SK-N-MC (cell line): ENCODE results near the gene NFKB1.

Experiments used
- DNase-seq: peaks from one replicate; pipeline ENCODE4 v3.0.0-alpha.2; 2011; ENCODE audit warnings: low read depth, low spot score
- H3K27ac ChIP-seq: fragments of 200-600 bp; sonication (generic); 2 replicates; pipeline ENCODE4 v1.5.1; 2016; ENCODE audit warnings: mixed run types
- H3K36me3 ChIP-seq: fragments of 200-600 bp; sonication (generic); 2 replicates; pipeline ENCODE4 v1.6.1; 2017; ENCODE audit warnings: antibody characterized with exemption, low read length, mixed read lengths; ENCODE audit not compliant: insufficient read depth
- H3K4me3 ChIP-seq: fragments of 200-600 bp; sonication (generic); 2 replicates; pipeline ENCODE4 v1.5.1; 2016
- H3K9ac ChIP-seq: fragments of 200-600 bp; sonication (generic); 2 replicates; pipeline ENCODE4 v1.8.0; 2017; ENCODE audit warnings: mixed run types, mixed read lengths; ENCODE audit not compliant: insufficient read length
- H3K9me3 ChIP-seq: fragments of 200-600 bp; sonication (generic); 2 replicates; pipeline ENCODE4 v1.6.1; 2017; ENCODE audit warnings: low read depth, mild to moderate bottlenecking, antibody characterized with exemption, low read length, moderate library complexity, mixed read lengths
- EZH2 ChIP-seq: fragments of 200-600 bp; sonication (generic); IDR thresholded peaks from one replicate; pipeline ENCODE4 v1.6.1; 2017; ENCODE audit warnings: antibody characterized with exemption
- FOXP2 ChIP-seq: optimal IDR thresholded peaks from 2 replicates; pipeline ENCODE3; 2011; ENCODE audit warnings: mild to moderate bottlenecking, moderate library complexity; ENCODE audit not compliant: insufficient read depth; ENCODE audit errors: extremely low read length, control extremely low read depth
- POLR2AphosphoS5 ChIP-seq: IDR thresholded peaks from 2 replicates; pipeline ENCODE4 v1.6.1; 2012; ENCODE audit warnings: mild to moderate bottlenecking, low read depth, low read length, borderline replicate concordance

The NFKB1 gene

GRCh38 chr4:102639598-102639997, 138.4 kb downstream of the NFKB1 start:
- H3K9me3 ChIP-seq, result no peaks in the 10 kb centered on the region
- no peaks in the 10 kb centered on the region for H3K36me3 ChIP-seq
- H3K27ac ChIP-seq, result no peak overlapping the region
- no peak overlapping the region for H3K4me3 ChIP-seq
- DNase-seq, result no peak
- TF ChIP-seq POLR2AphosphoS5 (no peak), EZH2 (no peak), FOXP2 (no peak)
- H3K9ac ChIP-seq, result no peak overlapping the region

- H3K36me3 ChIP-seq, result no peaks in the 10 kb centered on the region
- DNase-seq, result no peak
- H3K27ac ChIP-seq, result no peak overlapping the region
- H3K4me3 ChIP-seq, result no peak overlapping the region
- H3K9ac ChIP-seq, result no peak overlapping the region
- TF ChIP-seq EZH2 (no peak), FOXP2 (no peak), POLR2AphosphoS5 (no peak)
- no peaks in the 10 kb centered on the region; the same call in 1 of the 2 replicates for H3K9me3 ChIP-seq
Observed at GRCh38 chr4:102640669-102641068, 139.5 kb downstream of the NFKB1 start.

GRCh38 chr4:102641793-102642192, 140.6 kb downstream of the NFKB1 start:
- no peak for DNase-seq
- no peak overlapping the region for H3K27ac ChIP-seq
- no peaks in the 10 kb centered on the region; the same call in 1 of the 2 replicates for H3K9me3 ChIP-seq
- TF ChIP-seq POLR2AphosphoS5 (no peak), FOXP2 (no peak), EZH2 (no peak)
- H3K9ac ChIP-seq, result no peak overlapping the region
- no peaks in the 10 kb centered on the region for H3K36me3 ChIP-seq
- no peak overlapping the region for H3K4me3 ChIP-seq

GRCh38 chr4:102642631-102643298, 141.6 kb downstream of the NFKB1 start:
- H3K9ac ChIP-seq, result no peak overlapping the region
- no peaks in the 10 kb centered on the region; the same call in 1 of the 2 replicates for H3K9me3 ChIP-seq
- DNase-seq, result no peak
- H3K36me3 ChIP-seq, result no peaks in the 10 kb centered on the region
- TF ChIP-seq POLR2AphosphoS5 (no peak), EZH2 (no peak), FOXP2 (no peak)
- H3K4me3 ChIP-seq, result no peak overlapping the region
- no peak overlapping the region for H3K27ac ChIP-seq

- no peak overlapping the region for H3K9ac ChIP-seq
- H3K36me3 ChIP-seq, result peaks cover 11% of the 10 kb centered on the region; the same call in 1 of the 2 replicates
- no peak overlapping the region for H3K4me3 ChIP-seq
- H3K9me3 ChIP-seq, result no peaks in the 10 kb centered on the region; the same call in 1 of the 2 replicates
- H3K27ac ChIP-seq, result no peak overlapping the region
- DNase-seq, result no peak
- TF ChIP-seq POLR2AphosphoS5 (no peak), EZH2 (no peak), FOXP2 (no peak)
Observed at GRCh38 chr4:102647117-102647516, 146.0 kb downstream of the NFKB1 start.

- no peak overlapping the region for H3K27ac ChIP-seq
- DNase-seq, result no peak
- TF ChIP-seq FOXP2 (no peak), EZH2 (no peak), POLR2AphosphoS5 (no peak)
- H3K9ac ChIP-seq, result no peak overlapping the region
- H3K36me3 ChIP-seq, result no peaks in the 10 kb centered on the region
- H3K9me3 ChIP-seq, result no peaks in the 10 kb centered on the region
- no peak overlapping the region for H3K4me3 ChIP-seq
Observed at GRCh38 chr4:102657206-102657605, 156.0 kb downstream of the NFKB1 start.

- Histone ChIP-seq H3K9me3 (no peaks in the 10 kb centered on the region), H3K27ac (no peak overlapping the region), H3K36me3 (no peaks in the 10 kb centered on the region), H3K9ac (no peak overlapping the region), H3K4me3 (no peak overlapping the region)
- DNase-seq, result peak; percentile 14
- TF ChIP-seq POLR2AphosphoS5 (no peak), FOXP2 (no peak), EZH2 (no peak)
Observed at GRCh38 chr4:102663073-102663472, 161.9 kb downstream of the NFKB1 start.

- H3K27ac ChIP-seq, result no peak overlapping the region
- no peak for DNase-seq
- no peaks in the 10 kb centered on the region for H3K9me3 ChIP-seq
- no peak overlapping the region for H3K9ac ChIP-seq
- no peaks in the 10 kb centered on the region for H3K36me3 ChIP-seq
- H3K4me3 ChIP-seq, result no peak overlapping the region
- TF ChIP-seq FOXP2 (no peak), POLR2AphosphoS5 (no peak), EZH2 (no peak)
Observed at GRCh38 chr4:102665527-102665926, 164.4 kb downstream of the NFKB1 start.
